Body of pancreas (tissue), 4 donors: ENCODE measurements around the gene CFAP97D1. TPM values are rescaled to one million over a fixed set of nuclear protein-coding genes. Genes with fewer than 3 reads are reported as not detected.

Source experiments
- ATAC-seq: fragments of 150-250 bp; one replicate; pipeline ENCODE4 v1.9.1; 2016
- DNase-seq, 4 donors: peaks; one replicate each; pipeline ENCODE4 v3.0.0-alpha.2; 2019
- H3K27ac ChIP-seq, 4 donors: fragments of 200-600 bp; sonication (generic); 1 replicate in 3 of 4; 2 replicates in 1 of 4; pipeline versions ENCODE4 v1.5.1 to v1.6.1; 2016 to 2019; ENCODE audit warnings: mild to moderate bottlenecking in 1 of 4, mixed read lengths in 1 of 4, moderate library complexity in 1 of 4
- H3K27me3 ChIP-seq, 2 donors: fragments of 200-600 bp; sonication (generic); one replicate each; pipeline ENCODE4 v1.6.0; 2016; ENCODE audit warnings: mild to moderate bottlenecking in 1 of 2
- H3K36me3 ChIP-seq, 2 donors: fragments of 200-600 bp; sonication (generic); replicated peaks in 1 of 2; 2 replicates each; pipeline ENCODE4 v1.5.1; 2016; ENCODE audit warnings: low read depth in 2 of 2; ENCODE audit not compliant: insufficient read depth in 1 of 2
- H3K4me1 ChIP-seq: fragments of 200-600 bp; sonication (generic); one replicate; pipeline ENCODE4 v1.6.0; 2016
- H3K4me3 ChIP-seq, 2 donors: fragments of 200-600 bp; sonication (generic); 1 replicate in 1 of 2; 2 replicates in 1 of 2; pipeline ENCODE4 v1.5.1; 2016 to 2019
- H3K9me3 ChIP-seq, 3 donors: fragments of 200-600 bp; sonication (generic); 1 replicate in 2 of 3; 2 replicates in 1 of 3; pipeline ENCODE4 v1.5.1; 2016
- POLR2A ChIP-seq, 3 donors: fragments of 450-650 bp; IDR thresholded peaks; one replicate each; pipeline ENCODE4 v1.6.1; 2016; ENCODE audit warnings: antibody characterized with exemption in 3 of 3, mild to moderate bottlenecking in 2 of 3
- WGBS, 2 donors: methylation state at CpG; one replicate each; pipeline ENCODE4 v1.1.5; 2017; 5-methylcytosine and 5-hydroxymethylcytosine counted together
- intact Hi-C: fragments of 100-400 bp; cut with DNase I; formaldehyde crosslinking; loops from one replicate; pipeline ENCODE4 v1.15.1; 2023
- total RNA-seq, 2 donors: library from RNA; depleted of rRNA; stranded (reverse); fragments of >200 nt; gene quantifications; one replicate each; pipeline ENCODE4 v1.1.0, GENCODE V29; 2016
- TF ChIP-seq, protein P1 (sequence below), 7 experiments: fragments of 450-650 bp in 4 of 7; fragments of 200-600 bp in 3 of 7; sonication (generic) in 3 of 7; IDR thresholded peaks; one replicate each; pipeline ENCODE4 v1.5.1; 2016 to 2019; ENCODE audit warnings: antibody characterized with exemption in 7 of 7

CFAP97D1 gene
- total RNA-seq, 2 donors from 2014 or later, result not detected

DNA sequence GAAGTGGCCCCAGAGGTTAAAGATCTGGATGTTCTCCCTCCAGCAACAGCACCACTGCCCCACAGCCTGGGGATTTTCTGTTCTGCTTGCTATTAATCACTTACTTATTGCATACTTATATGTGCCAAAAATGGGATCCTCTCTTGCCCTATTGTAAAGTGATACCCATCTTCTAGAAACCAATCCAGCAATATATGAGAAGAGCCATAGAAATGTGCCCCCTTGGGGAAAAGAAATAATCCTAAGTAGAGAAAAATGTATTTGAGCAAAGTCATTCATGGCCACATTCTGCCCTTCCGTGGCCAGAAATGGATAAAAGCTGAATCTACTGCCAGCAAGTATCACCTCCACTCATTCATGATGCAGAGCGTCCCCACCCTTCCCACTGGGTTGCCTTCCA is 42.5 kb upstream of the CFAP97D1 start:
- no peaks in the 10 kb centered on the region for H3K36me3 ChIP-seq
- H3K27me3 ChIP-seq, result no peaks in the 10 kb centered on the region
- H3K27ac ChIP-seq, result no peak overlapping the region
- no peaks in the 10 kb centered on the region for H3K4me1 ChIP-seq
- ATAC-seq (no peak), DNase-seq (no peak)
- no peak overlapping the region for H3K4me3 ChIP-seq
- intact Hi-C loops, result no loop called here
- TF ChIP-seq, protein P1, sequence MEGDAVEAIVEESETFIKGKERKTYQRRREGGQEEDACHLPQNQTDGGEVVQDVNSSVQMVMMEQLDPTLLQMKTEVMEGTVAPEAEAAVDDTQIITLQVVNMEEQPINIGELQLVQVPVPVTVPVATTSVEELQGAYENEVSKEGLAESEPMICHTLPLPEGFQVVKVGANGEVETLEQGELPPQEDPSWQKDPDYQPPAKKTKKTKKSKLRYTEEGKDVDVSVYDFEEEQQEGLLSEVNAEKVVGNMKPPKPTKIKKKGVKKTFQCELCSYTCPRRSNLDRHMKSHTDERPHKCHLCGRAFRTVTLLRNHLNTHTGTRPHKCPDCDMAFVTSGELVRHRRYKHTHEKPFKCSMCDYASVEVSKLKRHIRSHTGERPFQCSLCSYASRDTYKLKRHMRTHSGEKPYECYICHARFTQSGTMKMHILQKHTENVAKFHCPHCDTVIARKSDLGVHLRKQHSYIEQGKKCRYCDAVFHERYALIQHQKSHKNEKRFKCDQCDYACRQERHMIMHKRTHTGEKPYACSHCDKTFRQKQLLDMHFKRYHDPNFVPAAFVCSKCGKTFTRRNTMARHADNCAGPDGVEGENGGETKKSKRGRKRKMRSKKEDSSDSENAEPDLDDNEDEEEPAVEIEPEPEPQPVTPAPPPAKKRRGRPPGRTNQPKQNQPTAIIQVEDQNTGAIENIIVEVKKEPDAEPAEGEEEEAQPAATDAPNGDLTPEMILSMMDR (IDR thresholded peaks at IDR 0.05), result no peak
- no peak for TF ChIP-seq POLR2A (IDR thresholded peaks at IDR 0.05)
- 61 to 67% methylated on average over 2 of the region's 2 CpGs for WGBS, 2 donors
- H3K9me3 ChIP-seq, result no peaks in the 10 kb centered on the region

DNA sequence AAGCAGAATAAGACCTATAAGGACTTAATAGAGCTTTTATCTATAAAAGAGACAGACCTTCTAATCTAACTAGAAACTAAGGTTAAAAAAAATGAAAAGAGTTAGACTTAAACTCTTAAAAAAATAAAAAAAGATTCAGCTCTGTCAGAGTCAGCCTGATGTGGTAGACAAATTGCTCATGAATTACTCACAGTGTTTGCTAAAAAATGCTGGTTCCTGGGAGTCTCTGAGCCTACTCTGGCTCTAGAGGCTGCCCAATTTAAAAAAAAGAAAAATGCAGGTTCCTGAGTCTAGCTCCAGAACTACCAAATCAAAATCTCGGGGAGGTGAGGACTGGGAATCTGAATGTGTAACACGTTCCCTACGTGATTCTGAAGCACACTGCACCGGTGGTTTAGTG is 39.7 kb upstream of the CFAP97D1 start:
- no peaks in the 10 kb centered on the region for H3K27me3 ChIP-seq
- H3K4me3 ChIP-seq, result no peak overlapping the region
- no peak for TF ChIP-seq POLR2A (IDR thresholded peaks at IDR 0.05)
- TF ChIP-seq, protein P1 (IDR thresholded peaks at IDR 0.05), result no peak
- no peaks in the 10 kb centered on the region for H3K36me3 ChIP-seq
- intact Hi-C loops, result no loop called here
- ATAC-seq, result no peak
- WGBS, 2 donors, result 54 to 63% methylated on average over 4 of the region's 4 CpGs
- H3K4me1 ChIP-seq, result no peaks in the 10 kb centered on the region
- no peak for DNase-seq
- no peak overlapping the region for H3K27ac ChIP-seq
- H3K9me3 ChIP-seq, result no peaks in the 10 kb centered on the region

DNA sequence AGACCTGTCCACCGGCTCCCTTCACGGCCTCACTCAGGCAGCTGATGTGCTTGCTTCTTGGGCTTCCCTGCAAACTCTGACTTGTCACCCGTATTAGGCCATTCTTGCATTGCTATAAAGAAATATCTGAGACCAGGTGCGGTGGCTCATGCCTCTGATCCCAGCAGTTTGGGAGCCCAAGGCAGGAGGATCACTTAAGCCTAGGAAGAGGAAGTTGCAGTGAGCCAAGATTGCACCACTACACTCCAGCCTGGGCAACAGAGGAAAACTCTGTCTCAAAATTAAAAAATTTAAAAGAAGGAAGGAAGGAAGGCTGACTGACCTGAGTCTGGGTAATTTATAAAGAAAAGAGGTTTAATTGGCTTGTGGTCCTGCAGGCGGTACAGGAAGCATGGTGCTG is 38.6 kb upstream of the CFAP97D1 start:
- no peak overlapping the region for H3K27ac ChIP-seq
- DNase-seq (no peak), ATAC-seq (no peak)
- TF ChIP-seq POLR2A (IDR thresholded peaks at IDR 0.05), result no peak
- TF ChIP-seq, protein P1 (IDR thresholded peaks at IDR 0.05), result no peak
- no peak overlapping the region for H3K4me3 ChIP-seq
- WGBS, 2 donors, result 84 to 94% methylated on average over 5 of the region's 5 CpGs
- H3K4me1 ChIP-seq, result no peaks in the 10 kb centered on the region
- H3K36me3 ChIP-seq, result no peaks in the 10 kb centered on the region
- H3K9me3 ChIP-seq, result no peaks in the 10 kb centered on the region
- intact Hi-C loops, result no loop called here
- H3K27me3 ChIP-seq, result no peaks in the 10 kb centered on the region

DNA sequence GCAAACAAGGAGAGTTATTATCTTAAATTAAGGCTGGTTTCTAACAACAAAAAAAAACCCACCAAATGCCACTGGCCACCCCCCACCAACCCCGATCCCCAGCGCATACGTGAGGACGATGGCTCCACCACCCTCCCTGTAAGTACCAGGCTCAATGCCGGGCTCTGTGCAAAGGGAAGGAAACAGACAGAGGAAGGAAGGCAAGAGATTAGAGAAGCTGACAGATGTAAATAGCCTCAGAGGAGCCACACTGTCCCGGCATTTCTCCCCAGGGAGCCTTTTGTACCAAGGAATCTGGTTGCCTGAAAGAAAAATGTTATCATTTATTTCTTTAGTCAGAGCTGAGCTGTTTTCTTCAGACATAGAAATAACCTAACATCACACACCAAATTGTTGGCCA is 34.7 kb upstream of the CFAP97D1 start:
- intact Hi-C loops, result no loop called here
- no peak overlapping the region for H3K27ac ChIP-seq
- 10 to 35% methylated on average over 6 of the region's 6 CpGs for WGBS, 2 donors
- no peak overlapping the region for H3K4me3 ChIP-seq
- no peaks in the 10 kb centered on the region for H3K9me3 ChIP-seq
- no peaks in the 10 kb centered on the region for H3K36me3 ChIP-seq
- ATAC-seq (no peak), DNase-seq (no peak)
- H3K27me3 ChIP-seq, result no peaks in the 10 kb centered on the region
- H3K4me1 ChIP-seq, result no peaks in the 10 kb centered on the region
- no peak for TF ChIP-seq POLR2A (IDR thresholded peaks at IDR 0.05)
- TF ChIP-seq, protein P1 (IDR thresholded peaks at IDR 0.05), result no peak

DNA sequence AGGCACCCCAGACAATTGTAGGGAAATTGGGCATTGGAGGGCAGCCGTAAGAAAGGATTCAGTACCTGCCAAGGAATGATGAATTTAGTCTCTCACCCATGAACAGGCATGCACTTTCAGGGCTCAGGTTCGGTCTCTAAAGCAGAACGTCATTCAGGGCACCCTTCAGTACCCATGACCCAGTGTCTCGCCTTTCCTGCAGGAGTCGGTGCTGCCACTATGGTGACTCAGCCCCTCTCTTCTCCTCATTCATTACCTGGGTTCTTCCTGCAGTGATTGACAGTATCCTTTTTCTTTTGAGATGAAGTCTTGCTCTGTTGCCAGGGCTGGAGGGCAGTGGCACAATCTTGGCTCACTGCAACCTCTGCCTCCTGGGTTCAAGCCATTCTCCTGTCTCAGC is 30.1 kb upstream of the CFAP97D1 start:
- H3K27ac ChIP-seq, result no peak overlapping the region
- H3K36me3 ChIP-seq, result no peaks in the 10 kb centered on the region
- ATAC-seq (no peak), DNase-seq (no peak)
- H3K4me1 ChIP-seq, result peaks cover 8% of the 10 kb centered on the region
- intact Hi-C loops, result loop anchor here (10.0 kb wide), 1 partner anchor 165 kb away; no protein-coding TSS in a partner anchor
- TF ChIP-seq POLR2A (IDR thresholded peaks at IDR 0.05), result no peak
- H3K4me3 ChIP-seq, result no peak overlapping the region
- no peaks in the 10 kb centered on the region for H3K9me3 ChIP-seq
- H3K27me3 ChIP-seq, result peaks cover 0 to under 1% of the 10 kb centered on the region in 2 donors
- WGBS, 2 donors, result 69 to 76% methylated on average over 5 of the region's 5 CpGs
